Small intestine (tissue), 4 donors: Measurements from ENCODE around the gene ZNF300. TPM values are rescaled to one million over a fixed set of nuclear protein-coding genes. Genes with fewer than 3 reads are reported as not detected.

Experiments used
- polyA plus RNA-seq, 4 donors: library from polyadenylated mRNA; stranded (reverse) in 3 of 4; unstranded in 1 of 4; fragments of 200-250 nt in 3 of 4; fragments of 120-200 nt in 1 of 4; gene quantifications; one replicate each; pipeline versions ENCODE4 v1.2.1 to v1.2.3, GENCODE V29; 2013
- donor health status: healthy with polysubstance abuse.
- donor health status: Bipolar disorder and iron deficiency.
- donor health status: healthy.

ZNF300 gene
- polyA plus RNA-seq, 4 donors, result 0.54 to 11.3 (median 3.3) TPM

Other genes starting within 250 kb of the ZNF300 start
- gene MYOZ3, start 243.7 kb downstream of the ZNF300 start, polyA plus RNA-seq, result 1 to 10 TPM in 1 of 4 donors, under 1 TPM in 3; 0.27 to 1.5 (median 0.38) TPM
- 10 to 100 TPM; 28.1 to 55.5 (median 32.1) TPM for gene RBM22, start 203.9 kb downstream of the ZNF300 start, polyA plus RNA-seq
- gene DCTN4, start 146.0 kb downstream of the ZNF300 start, polyA plus RNA-seq, result 10 to 100 TPM; 15.7 to 46.6 (median 19.9) TPM
- gene SMIM3, start 126.2 kb downstream of the ZNF300 start, polyA plus RNA-seq, result 10 to 100 TPM; 14.2 to 24.6 (median 20.3) TPM
- under 1 TPM in 1 of 4 donors, not detected in 3; 0.10 TPM for gene IRGM, start 58.5 kb downstream of the ZNF300 start, polyA plus RNA-seq
- 1,000 to 10,000 TPM in 1 of 4 donors, 100 to 1,000 TPM in 1, 10 to 100 TPM in 2; 19.9 to 1,014 (median 112) TPM for gene GPX3, start 115.6 kb upstream of the ZNF300 start, polyA plus RNA-seq
- gene TNIP1, start 176.1 kb upstream of the ZNF300 start, polyA plus RNA-seq, result 100 to 1,000 TPM in 2 of 4 donors, 10 to 100 TPM in 2; 78.7 to 190 (median 131) TPM